Inferior parietal cortex (tissue), 1 donor: Measurements from ENCODE around the gene IDH3G.

Experiments
- DNase-seq: peaks from one replicate; pipeline ENCODE4 v3.0.0-alpha.2; 2016; ENCODE audit errors: extremely low spot score

The IDH3G gene

DNA sequence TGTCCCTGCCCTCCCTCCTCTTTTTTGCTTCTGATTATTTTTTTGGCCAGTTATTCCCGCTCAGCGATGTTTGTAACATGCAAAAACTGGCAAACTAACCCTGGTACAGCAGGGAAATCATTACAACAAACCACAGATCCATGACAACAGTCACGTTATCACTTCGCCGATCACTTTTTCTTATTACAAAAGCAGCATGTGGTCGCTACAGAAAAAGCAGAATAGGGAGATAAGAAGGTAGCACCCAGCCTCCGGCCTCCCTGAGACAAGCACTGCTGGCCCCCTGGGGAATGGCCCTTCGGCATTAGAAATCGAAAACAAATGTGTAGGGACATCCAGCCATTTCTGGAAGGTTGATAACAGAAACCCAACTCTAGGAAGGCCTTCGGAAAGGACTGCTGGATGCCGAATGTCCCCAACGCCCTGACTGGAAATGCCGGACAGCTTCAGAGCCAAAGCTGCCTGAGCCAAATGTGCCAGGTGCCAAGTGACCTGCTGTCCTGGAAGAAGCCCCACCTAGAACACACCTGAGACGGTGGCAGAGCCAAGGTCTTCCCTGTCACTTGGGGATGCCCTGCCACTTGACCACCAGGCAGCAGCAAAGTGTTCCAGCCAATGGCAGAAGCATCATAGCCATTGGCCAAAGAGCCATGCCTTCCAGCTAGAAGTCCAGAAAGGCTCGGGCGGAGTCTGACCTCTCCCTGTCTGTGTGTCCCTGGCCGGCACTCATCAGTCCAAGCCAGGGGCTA, 2.9 kb downstream of the IDH3G start:
- no peak for DNase-seq

GRCh38 chrX:153789654-153790053, 4.5 kb downstream of the IDH3G start:
- DNase-seq = no peak

- DNase-seq = no peak
These were observed 7.5 kb downstream of the IDH3G start for GRCh38 chrX:153786669-153787068.

- no peak for DNase-seq
These were observed 9.7 kb downstream of the IDH3G start for GRCh38 chrX:153784325-153784967.

DNA sequence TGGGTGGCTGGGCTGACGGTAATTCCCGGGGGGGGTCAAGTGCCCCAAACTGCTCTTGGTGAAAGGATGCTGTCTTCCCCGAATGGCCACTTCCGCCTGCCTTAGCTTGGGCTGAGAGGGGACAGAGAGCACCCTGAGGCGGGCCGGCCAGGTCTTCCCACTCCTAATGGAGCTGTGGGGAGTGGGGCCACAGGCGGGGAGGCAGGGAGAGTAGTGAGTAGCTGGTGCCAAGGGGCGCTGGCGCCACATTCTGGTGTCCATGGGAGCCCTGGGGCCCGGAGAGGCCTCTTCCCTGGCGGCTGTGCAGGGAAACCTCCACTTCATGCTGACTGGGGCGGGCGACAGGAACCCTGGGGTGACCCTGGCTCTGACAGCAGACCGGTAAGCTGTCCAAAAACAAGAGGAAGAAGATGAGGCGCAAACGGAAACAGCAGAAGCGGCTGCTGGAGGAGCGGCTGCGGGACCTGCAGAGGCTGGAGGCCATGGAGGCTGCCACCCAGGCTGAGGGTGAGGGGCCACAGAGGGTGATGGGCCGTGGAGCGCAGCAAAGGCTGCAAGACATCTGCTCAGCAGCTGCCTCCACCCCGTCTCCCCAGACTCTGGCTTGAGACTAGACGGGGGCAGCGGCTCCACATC, 10.7 kb downstream of the IDH3G start:
- DNase-seq = no peak

GRCh38 chrX:153782871-153783270, 11.3 kb downstream of the IDH3G start:
- DNase-seq = no peak

GRCh38 chrX:153782313-153782712, 11.9 kb downstream of the IDH3G start:
- DNase-seq = no peak

GRCh38 chrX:153781428-153782047, 12.6 kb downstream of the IDH3G start:
- no peak for DNase-seq

DNA sequence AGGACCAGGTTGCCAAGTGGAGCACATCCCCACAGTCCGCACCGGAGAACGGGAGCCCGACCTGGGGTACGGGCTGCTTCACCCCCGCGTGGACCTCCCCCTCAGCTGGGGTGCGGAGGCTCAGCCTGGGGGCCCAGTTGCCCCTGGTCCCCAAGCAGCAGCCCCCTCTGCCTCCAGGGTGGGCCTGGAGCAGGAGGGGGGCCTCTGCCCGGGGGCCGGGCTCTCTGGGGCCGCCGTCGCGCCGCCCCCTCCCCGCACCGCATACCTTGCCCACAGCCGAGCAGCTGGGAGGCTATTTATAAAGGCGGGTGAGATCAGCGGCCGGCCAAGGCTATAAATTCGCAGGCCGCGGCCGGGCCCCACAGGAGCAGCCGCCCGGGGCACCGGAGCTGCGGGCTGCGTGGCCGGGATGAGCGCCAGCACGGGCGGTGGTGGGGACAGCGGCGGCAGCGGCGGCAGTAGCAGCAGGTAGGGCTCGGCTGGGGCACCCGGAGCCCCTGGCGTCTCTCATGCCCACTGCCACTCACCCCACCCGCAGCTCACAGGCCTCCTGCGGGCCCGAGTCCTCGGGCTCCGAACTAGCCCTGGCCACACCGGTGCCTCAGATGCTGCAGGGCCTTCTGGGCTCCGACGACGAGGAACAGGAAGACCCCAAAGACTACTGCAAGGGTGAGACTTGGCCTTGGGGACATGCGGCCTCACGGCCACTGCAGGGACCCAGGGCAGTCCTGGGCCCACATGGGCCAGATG, 13.3 kb downstream of the IDH3G start, which contains the start of gene SRPK3:
TSS of gene SRPK3 (plus strand) at position 364 of the 750 bp plus-strand sequence. CDS start at position 410, 46 bp downstream.
- no peak for DNase-seq

- DNase-seq = no peak
These were observed 14.1 kb downstream of the IDH3G start for GRCh38 chrX:153779891-153780677.

DNA sequence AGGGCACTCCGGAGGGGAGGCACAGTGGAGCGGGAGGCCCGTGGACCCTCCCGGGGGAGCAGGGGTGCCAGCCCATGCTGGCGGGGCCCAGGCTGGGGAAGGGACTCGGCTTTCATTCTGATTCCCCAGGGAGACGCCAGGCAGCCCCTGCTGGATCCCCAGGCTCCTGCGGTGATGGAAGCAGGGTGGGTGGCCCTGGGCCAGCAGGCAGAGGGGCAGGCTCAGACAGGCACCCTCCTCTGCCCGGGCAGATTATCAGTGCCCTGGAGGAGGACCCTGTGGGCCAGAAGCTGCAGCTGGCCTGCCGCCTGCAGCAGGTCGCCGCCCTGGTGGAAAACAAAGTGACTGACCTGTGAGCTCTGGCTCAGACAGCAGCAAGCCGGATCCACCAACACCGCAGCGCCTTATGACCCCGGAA, 15.5 kb downstream of the IDH3G start:
- no peak for DNase-seq

- no peak for DNase-seq
These were observed 16.0 kb downstream of the IDH3G start for GRCh38 chrX:153778181-153778580.

DNA sequence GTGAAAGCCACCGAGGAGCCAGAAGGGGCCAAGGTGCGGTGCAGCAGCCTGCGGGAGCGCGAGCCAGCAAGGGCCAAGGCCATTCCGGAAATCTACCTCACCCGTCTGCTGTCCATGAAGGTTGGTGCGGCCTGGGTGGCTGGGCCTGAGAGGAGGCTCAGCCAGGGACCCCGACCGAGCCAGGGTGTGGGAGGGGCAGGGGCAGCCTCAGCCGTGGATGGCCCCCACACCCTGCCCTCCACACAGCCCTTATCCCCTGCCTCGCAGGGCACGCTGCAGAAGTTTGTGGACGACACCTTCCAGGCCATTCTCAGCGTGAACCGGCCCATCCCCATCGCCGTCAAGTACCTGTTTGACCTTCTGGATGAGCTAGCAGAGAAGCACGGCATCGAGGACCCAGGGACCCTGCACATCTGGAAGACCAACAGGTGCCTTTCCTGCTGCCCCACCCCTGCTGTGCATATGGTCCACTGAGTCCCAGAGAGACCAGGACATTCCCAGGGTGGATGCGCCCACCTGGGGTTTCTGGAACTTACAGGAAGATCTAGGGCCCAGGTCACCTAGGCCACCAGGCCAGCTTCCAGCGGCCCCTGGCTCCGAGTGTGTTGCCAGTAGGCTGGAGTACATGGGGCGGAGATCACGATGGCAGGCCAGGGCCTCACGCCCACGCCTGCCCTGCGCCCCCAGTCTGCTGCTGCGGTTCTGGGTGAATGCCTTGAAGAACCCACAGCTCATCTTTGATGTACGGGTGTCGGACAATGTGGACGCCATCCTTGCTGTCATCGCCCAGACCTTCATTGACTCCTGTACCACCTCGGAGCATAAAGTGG, 16.7 kb downstream of the IDH3G start:
- DNase-seq = no peak

DNA sequence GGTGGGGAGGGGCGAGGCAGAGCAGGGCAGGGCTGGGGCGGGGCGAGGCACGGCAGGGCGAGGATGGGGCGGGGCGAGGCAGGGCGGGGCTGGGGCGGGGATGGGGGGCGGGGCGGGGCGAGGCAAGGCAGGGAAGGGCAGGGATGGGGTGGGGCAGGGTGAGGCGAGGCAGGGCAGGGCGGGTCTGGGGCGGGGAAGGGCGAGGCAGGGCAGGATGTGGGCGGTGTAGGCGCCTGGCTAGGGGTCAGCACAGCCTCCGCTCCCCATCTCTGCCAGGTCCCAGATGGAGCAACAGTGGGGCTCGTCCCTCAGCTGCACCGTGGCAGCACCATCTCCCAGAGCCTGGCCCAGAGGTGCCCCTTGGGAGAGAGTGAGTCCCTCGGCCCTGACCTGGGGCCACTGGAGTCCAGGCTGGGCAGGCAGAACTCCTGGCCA, 17.5 kb downstream of the IDH3G start:
- DNase-seq = no peak

- no peak for DNase-seq
These were observed 18.0 kb downstream of the IDH3G start for GRCh38 chrX:153776120-153776599.

- DNase-seq = no peak
These were observed 18.7 kb downstream of the IDH3G start for GRCh38 chrX:153775293-153776119.

GRCh38 chrX:153774576-153775292, 19.4 kb downstream of the IDH3G start:
- DNase-seq = no peak
